OCI-LY7 (cell line): ENCODE results near the gene MAP3K8.

Source experiments
- EZH2phosphoT487 ChIP-seq: fragments of 200-600 bp; sonication (generic); IDR thresholded peaks from 2 replicates; pipeline ENCODE4 v1.6.1; 2018; ENCODE audit warnings: low read depth, borderline replicate concordance, mild to moderate bottlenecking, mixed run types, antibody characterized with exemption, low read length, moderate library complexity, mixed read lengths
- TF ChIP-seq, protein P1 (sequence below): fragments of 200-600 bp; sonication (generic); conservative IDR thresholded peaks from 2 replicates; pipeline ENCODE4 v1.5.1; 2014; ENCODE audit warnings: mild to moderate bottlenecking, antibody characterized with exemption, low read length, moderate library complexity, mixed read lengths

- TF ChIP-seq, protein P1, sequence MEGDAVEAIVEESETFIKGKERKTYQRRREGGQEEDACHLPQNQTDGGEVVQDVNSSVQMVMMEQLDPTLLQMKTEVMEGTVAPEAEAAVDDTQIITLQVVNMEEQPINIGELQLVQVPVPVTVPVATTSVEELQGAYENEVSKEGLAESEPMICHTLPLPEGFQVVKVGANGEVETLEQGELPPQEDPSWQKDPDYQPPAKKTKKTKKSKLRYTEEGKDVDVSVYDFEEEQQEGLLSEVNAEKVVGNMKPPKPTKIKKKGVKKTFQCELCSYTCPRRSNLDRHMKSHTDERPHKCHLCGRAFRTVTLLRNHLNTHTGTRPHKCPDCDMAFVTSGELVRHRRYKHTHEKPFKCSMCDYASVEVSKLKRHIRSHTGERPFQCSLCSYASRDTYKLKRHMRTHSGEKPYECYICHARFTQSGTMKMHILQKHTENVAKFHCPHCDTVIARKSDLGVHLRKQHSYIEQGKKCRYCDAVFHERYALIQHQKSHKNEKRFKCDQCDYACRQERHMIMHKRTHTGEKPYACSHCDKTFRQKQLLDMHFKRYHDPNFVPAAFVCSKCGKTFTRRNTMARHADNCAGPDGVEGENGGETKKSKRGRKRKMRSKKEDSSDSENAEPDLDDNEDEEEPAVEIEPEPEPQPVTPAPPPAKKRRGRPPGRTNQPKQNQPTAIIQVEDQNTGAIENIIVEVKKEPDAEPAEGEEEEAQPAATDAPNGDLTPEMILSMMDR: no peak
- TF ChIP-seq EZH2phosphoT487: no peak
Measured at GRCh38 chr10:30390207-30390606, 43.8 kb upstream of the MAP3K8 start.
